Uterus (tissue), 4 donors: ENCODE measurements around the gene XNDC1N. TPM values are rescaled to one million over a fixed set of nuclear protein-coding genes. Genes with fewer than 3 reads are reported as not detected.

Experiments
- DNase-seq, 2 donors: peaks; one replicate each; pipeline ENCODE4 v3.0.0-alpha.2; 2019 to 2020
- H3K27ac ChIP-seq, 2 donors: fragments of 200-600 bp; sonication (generic); 1 replicate in 1 of 2; 2 replicates in 1 of 2; pipeline ENCODE4 v1.5.1; 2016 to 2018
- H3K27me3 ChIP-seq, 2 donors: fragments of 200-600 bp; sonication (generic); one replicate each; pipeline ENCODE4 v1.5.1; 2018 to 2019; ENCODE audit warnings: control low read depth in 1 of 2
- H3K36me3 ChIP-seq, 2 donors: fragments of 200-600 bp; sonication (generic); one replicate each; pipeline ENCODE4 v1.5.1; 2019; ENCODE audit warnings: control low read depth in 1 of 2
- H3K4me1 ChIP-seq, 2 donors: fragments of 200-600 bp; sonication (generic); one replicate each; pipeline ENCODE4 v1.5.1; 2018 to 2019; ENCODE audit warnings: control low read depth in 1 of 2
- H3K4me3 ChIP-seq, 2 donors: fragments of 200-600 bp; sonication (generic); 1 replicate in 1 of 2; 2 replicates in 1 of 2; pipeline ENCODE4 v1.5.1; 2018 to 2019; ENCODE audit warnings: mild to moderate bottlenecking in 1 of 2
- H3K9me3 ChIP-seq, 2 donors: fragments of 200-600 bp; sonication (generic); one replicate each; pipeline ENCODE4 v1.5.1; 2019; ENCODE audit warnings: control low read depth in 1 of 2
- CTCF ChIP-seq, 4 experiments: fragments of 200-600 bp in 2 of 4; fragments of 450-650 bp in 2 of 4; sonication (generic) in 2 of 4; IDR thresholded peaks; one replicate each; pipeline ENCODE4 v1.5.1; 2016 to 2019; ENCODE audit warnings: antibody characterized with exemption in 4 of 4, mild to moderate bottlenecking in 2 of 4, moderate library complexity in 1 of 4
- POLR2A ChIP-seq, 2 donors: fragments of 450-650 bp; IDR thresholded peaks; one replicate each; pipeline ENCODE4 v1.6.1; 2016; ENCODE audit warnings: antibody characterized with exemption in 2 of 2, mild to moderate bottlenecking in 1 of 2, moderate library complexity in 1 of 2
- intact Hi-C: fragments of 100-400 bp; cut with DNase I; formaldehyde crosslinking; loops from one replicate; pipeline ENCODE4 v1.15.1; 2023; ENCODE audit warnings: low total_unique reads
- total RNA-seq, 4 donors: library from RNA; depleted of rRNA in 3 of 4; stranded (reverse); fragments of >200 nt in 3 of 4; gene quantifications; one replicate each; pipeline versions ENCODE4 v1.1.0 to v1.2.4, GENCODE V29; 2014 to 2023
- donor health status: DM: yes; HTN: yes; CAD: no.

Gene XNDC1N
- total RNA-seq, 4 donors from 2014 or later, result 8.2 to 176 (median 21.4) TPM

- no peaks in the 10 kb centered on the region for H3K9me3 ChIP-seq
- H3K36me3 ChIP-seq, result no peaks in the 10 kb centered on the region
- intact Hi-C loops, result no loop called here
- no peaks in the 10 kb centered on the region for H3K4me1 ChIP-seq
- TF ChIP-seq CTCF (IDR thresholded peaks at IDR 0.05) (no peak), POLR2A (IDR thresholded peaks at IDR 0.05) (no peak)
- H3K27me3 ChIP-seq, result no peaks in the 10 kb centered on the region
- no peak overlapping the region for H3K4me3 ChIP-seq
- no peak for DNase-seq
- no peak overlapping the region for H3K27ac ChIP-seq
These were observed 36.2 kb upstream of the XNDC1N start for GRCh38 chr11:71964641-71965040.

- H3K27me3 ChIP-seq, result no peaks in the 10 kb centered on the region
- peak overlapping the region in 1 of 2 donors; percentile 34 for H3K27ac ChIP-seq
- H3K9me3 ChIP-seq, result no peaks in the 10 kb centered on the region
- H3K4me1 ChIP-seq, result no peaks in the 10 kb centered on the region
- H3K4me3 ChIP-seq, result no peak overlapping the region
- intact Hi-C loops, result no loop called here
- TF ChIP-seq CTCF (IDR thresholded peaks at IDR 0.05), result no peak
- TF ChIP-seq POLR2A (IDR thresholded peaks at IDR 0.05), result no peak
- DNase-seq, result no peak
- no peaks in the 10 kb centered on the region for H3K36me3 ChIP-seq
These were observed 35.1 kb upstream of the XNDC1N start for GRCh38 chr11:71963468-71963867.

GRCh38 chr11:71962428-71963038 lies 34.1 kb upstream of the XNDC1N start:
- Histone ChIP-seq H3K36me3 (no peaks in the 10 kb centered on the region), H3K27ac (peak overlapping the region; percentile 34 to 61), H3K4me1 (no peaks in the 10 kb centered on the region), H3K9me3 (no peaks in the 10 kb centered on the region), H3K4me3 (no peak overlapping the region), H3K27me3 (no peaks in the 10 kb centered on the region)
- intact Hi-C loops, result no loop called here
- TF ChIP-seq POLR2A (IDR thresholded peaks at IDR 0.05) (no peak), CTCF (IDR thresholded peaks at IDR 0.05) (no peak)
- no peak for DNase-seq

GRCh38 chr11:71955898-71956456 lies 27.6 kb upstream of the XNDC1N start:
- no peak overlapping the region for H3K27ac ChIP-seq
- H3K4me3 ChIP-seq, result no peak overlapping the region
- no peak for TF ChIP-seq POLR2A (IDR thresholded peaks at IDR 0.05)
- TF ChIP-seq CTCF (IDR thresholded peaks at IDR 0.05), result no peak
- no peaks in the 10 kb centered on the region for H3K36me3 ChIP-seq
- DNase-seq, result no peak
- H3K9me3 ChIP-seq, result no peaks in the 10 kb centered on the region
- intact Hi-C loops, result no loop called here
- no peaks in the 10 kb centered on the region for H3K4me1 ChIP-seq
- H3K27me3 ChIP-seq, result no peaks in the 10 kb centered on the region

- no peaks in the 10 kb centered on the region for H3K4me1 ChIP-seq
- no peaks in the 10 kb centered on the region for H3K9me3 ChIP-seq
- H3K4me3 ChIP-seq, result no peak overlapping the region
- no peaks in the 10 kb centered on the region for H3K27me3 ChIP-seq
- no peak for TF ChIP-seq CTCF (IDR thresholded peaks at IDR 0.05)
- no peak for TF ChIP-seq POLR2A (IDR thresholded peaks at IDR 0.05)
- DNase-seq, result no peak
- H3K36me3 ChIP-seq, result no peaks in the 10 kb centered on the region
- no peak overlapping the region for H3K27ac ChIP-seq
- intact Hi-C loops, result no loop called here
These were observed 23.4 kb upstream of the XNDC1N start for GRCh38 chr11:71951741-71952310.
